GM12873 (cell line): ENCODE data around the gene VASH2.

ENCODE experiments used
- CTCF ChIP-seq: IDR thresholded peaks from 2 replicates; pipeline ENCODE4 v1.5.1; 2012; ENCODE audit warnings: low read depth, mild to moderate bottlenecking, moderate library complexity, low read length, control low read depth; ENCODE audit not compliant: insufficient read depth; ENCODE audit errors: missing control alignments

VASH2 gene

GRCh38 chr1:212984522-212985291, 34.4 kb downstream of the VASH2 start:
- TF ChIP-seq CTCF: no peak

- no peak for TF ChIP-seq CTCF
These were observed 36.2 kb downstream of the VASH2 start for GRCh38 chr1:212986551-212986950.

GRCh38 chr1:212987702-212988322, 37.5 kb downstream of the VASH2 start:
- no peak for TF ChIP-seq CTCF

- no peak for TF ChIP-seq CTCF
These were observed 39.9 kb downstream of the VASH2 start for GRCh38 chr1:212990276-212990675.

GRCh38 chr1:212994926-212995325, 44.6 kb downstream of the VASH2 start:
- no peak for TF ChIP-seq CTCF

- no peak for TF ChIP-seq CTCF
These were observed 52.9 kb downstream of the VASH2 start for GRCh38 chr1:213003256-213003655.

- no peak for TF ChIP-seq CTCF
These were observed 58.2 kb downstream of the VASH2 start for GRCh38 chr1:213008564-213008963.
